Measurements from ENCODE around the gene DTNB.

GRCh38 chr2:25426326-25426725, 247.1 kb downstream of the DTNB start:
- TF ChIP-seq CTCF (conservative IDR thresholded peaks at IDR 0.05; ENCODE audit: low read depth, low read length) (no peak), EZH2 (IDR thresholded peaks at IDR 0.05; ENCODE audit: borderline replicate concordance, low read depth, low read length, poor library complexity, severe bottlenecking) (no peak)

All from A673 (cell line).